Effector CD8-positive, alpha-beta T cell (primary cell): Measurements from ENCODE around the gene RTEL1.
"Not testable (repeated sequence)": the region's sequence is repeated elsewhere in the genome, so short reads cannot be mapped to it uniquely, and the experiment has no call there.

Experiments
- DNase-seq: peaks from one replicate; lab custom pipeline; 2025; lab: John Stamatoyannopoulos, UW
- total RNA-seq, 4 experiments: gene quantifications; one replicate each; lab custom pipeline; 2026; lab: John Stamatoyannopoulos, UW

RTEL1 gene
- total RNA-seq: 2.1 to 6.2 (median 4.2) reads per million in 4 experiments

- DNase-seq: peak; percentile 80
These were observed at the start of gene RTEL1 for GRCh38 chr20:63657937-63658748. Gene RTEL1, plus strand, starts transcription at chr20:63658312. Its CDS starts 1,091 bp downstream, at chr20:63659403.

DNA sequence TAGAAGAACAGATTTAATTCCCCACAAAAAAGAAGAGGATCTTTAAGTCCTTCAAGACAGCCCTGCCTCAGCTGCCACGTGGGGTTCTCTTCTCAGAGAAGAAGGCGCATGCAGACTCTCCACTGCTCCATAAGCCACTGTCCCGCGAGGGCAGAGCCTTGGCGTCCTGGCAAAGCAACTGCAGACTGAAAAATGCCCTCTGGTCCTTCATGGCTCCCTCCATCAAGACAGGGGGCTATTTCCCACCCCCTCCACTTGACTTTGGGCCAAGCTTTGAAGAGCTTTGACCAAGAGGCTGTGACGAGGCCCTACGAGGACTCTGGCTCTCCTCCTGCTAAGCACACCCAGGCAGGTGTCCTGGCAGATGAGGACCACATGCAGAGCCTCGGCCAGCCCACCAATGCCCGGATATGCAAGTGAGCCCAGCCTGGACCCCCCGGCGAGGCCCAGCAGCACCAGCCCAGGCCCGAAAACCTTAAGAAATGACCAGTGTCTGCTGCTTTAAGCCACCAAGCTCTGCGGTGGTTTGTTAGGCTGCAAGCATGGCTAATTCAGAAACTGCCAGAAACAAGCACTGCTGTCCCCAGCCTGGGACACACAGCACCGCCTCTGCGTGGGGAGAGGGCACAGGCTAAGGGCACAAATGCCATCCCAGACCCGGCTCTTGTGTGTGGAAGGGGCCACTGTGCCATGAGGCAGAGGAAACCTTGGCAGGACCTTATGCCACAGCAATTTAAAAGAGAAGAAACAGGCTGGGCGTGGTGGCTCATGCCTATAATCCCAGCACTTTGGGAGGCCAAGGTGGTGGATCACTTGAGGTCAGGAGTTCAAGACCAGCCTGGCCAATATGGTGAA lies 47.3 kb upstream of the RTEL1 start:
- DNase-seq: no peak

DNA sequence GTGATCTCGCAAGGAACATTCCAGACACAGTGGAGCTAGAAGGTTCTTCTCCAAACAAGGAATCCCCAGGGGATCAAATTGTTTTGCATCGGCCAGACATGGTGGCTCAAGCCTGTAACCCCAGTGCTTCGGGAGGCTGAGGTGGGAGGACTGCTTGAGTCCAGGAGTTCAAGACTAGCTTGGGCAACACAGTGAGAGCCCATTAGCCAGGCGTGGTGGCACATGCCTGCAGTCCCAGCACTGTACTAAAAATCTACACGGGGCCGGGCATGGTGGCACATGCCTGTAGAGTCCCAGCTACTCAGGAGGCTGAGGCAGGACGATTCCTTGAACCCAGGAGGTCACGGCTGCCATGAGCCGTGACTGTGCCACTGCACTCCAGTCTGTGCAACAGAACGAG lies 46.5 kb upstream of the RTEL1 start:
- no peak for DNase-seq

GRCh38 chr20:63612276-63612931 lies 45.7 kb upstream of the RTEL1 start:
- DNase-seq: no peak

DNA sequence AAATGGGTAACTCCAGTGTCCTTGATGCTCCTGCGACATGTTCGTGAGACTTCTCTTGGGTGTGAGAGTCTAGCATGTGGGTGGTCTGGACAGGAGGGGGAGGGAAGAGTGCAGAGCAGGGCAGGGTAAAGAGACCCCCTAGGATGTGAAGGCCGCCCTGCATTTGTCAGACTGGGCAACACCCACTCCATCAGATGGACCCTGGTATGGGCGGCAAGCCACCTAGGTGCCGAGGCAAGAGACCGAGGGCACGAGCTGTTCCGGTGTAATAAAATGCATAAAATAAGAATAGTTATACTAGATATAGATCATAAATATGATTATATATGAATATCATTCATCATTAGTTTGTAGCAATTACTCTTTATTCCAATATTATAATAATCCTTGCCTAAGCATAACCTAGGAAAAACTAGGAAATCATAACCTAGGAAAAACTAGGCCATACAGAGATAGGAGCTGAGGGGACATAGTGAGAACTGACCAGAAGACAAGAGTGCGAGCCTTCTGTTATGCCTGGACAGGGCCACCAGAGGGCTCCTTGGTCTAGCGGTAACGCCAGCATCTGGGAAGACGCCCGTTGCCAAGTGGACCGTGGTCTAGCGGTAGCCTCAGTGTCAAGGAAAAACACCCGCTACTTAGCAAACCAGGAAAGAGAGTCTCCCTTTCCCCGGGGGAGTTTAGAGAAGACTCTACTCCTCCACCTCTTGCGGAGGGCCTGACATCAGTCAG lies 44.1 kb upstream of the RTEL1 start:
- DNase-seq: not testable (repeated sequence)

DNA sequence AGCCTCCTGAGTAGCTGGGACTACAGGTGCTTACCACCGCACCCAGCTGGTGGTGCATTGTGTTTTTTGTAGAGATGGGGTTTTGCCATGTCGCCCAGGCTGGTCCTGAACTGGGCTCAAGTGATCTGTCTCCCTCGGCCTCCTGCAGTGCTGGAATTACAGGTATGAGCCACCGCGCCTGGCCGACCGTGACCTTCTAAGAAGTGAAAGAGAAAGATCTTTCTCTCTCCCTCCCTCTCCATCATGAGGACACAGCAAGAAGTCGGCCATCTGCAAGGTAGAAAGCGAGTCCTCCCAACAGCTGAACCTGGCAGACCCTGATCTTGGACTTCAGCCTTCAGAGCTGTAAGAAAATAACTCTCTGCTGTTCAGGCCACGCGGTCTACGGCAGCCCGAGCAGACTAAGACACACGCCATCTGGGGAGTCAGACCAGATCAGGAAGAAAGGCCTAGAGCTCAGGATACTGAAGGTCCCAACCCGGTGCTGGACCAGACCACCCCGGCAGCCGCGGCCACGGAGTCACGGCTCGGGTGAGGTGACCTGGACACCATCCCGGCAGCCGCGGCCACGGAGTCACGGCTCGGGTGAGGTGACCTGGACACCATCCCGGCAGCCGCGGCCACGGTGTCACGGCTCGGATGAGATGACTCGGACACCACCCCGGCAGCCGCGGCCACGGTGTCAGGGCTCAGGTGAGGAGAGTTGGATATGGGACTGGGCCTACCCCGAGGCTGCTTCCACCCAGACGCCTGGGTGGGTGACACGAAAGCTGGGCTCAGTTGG lies 40.8 kb upstream of the RTEL1 start:
- DNase-seq: no peak

DNA sequence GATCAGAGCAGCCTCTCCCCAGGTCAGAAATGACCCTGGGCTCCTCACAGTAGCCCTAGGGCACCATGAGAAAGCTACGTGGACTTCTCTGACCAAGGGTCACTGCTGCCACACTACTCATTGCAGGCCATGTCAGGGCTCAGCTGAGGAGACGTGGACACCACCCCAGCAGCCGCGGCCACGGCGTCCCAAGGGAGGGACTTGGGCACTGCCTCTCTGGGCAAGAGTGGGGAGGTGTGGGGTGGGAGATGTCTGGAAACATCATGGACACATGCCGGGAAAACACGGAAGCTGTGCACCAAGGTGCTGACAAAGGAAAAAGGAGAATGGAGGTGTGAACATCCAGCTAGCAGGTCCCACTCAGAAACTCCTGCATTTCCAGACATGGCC lies 40.2 kb upstream of the RTEL1 start:
- DNase-seq: no peak

DNA sequence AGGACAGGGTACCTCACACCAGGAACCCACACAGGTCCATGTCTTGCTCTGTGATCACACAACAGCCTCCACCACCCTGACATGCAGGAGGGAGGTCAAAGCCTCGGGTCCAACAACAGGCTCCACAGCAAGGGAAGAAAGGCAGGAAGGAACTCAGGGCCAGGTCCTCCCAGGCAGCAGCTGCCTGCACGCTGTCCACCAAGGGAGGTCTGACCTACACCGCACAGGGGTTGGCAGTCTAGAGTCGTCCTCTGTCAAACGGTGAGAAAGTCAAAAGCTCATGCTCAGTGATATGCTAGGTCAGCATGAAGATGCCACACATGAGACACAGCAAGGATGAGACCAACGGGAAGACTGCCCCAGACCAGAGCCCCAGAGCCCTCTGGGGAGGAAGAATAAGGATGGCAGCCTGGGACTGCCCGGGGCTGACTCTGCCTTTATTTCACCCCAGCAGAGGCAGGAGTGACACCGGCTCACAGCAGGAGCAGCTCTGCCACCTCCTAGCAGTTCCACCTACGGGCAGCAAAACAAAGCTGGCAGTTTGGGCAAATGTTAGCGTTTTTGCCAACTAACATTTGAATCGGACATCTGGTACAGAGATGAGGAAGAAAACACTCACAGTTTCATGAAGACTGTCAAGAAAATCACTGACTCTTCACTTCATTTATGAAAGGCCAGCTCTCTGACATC lies 39.7 kb upstream of the RTEL1 start:
- no peak for DNase-seq

DNA sequence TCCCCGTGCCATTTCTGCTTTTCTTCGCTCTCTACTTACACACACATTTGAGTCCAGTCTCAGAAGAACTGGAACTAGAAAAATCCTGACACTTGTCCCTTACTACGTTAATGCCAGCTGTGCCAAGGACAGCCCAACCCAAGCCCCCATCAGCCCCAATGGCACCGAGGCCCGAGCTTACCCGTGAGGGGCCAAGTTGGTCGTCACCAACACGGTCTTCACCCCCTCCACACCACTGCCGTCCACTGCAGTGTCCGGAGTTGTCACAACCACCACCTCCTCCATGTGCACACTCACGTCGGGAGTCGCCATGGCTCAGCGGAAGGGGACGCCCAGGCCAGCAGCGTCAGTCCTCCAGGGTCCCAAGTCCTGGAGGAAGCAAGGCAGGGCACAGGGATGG lies 39.0 kb upstream of the RTEL1 start:
- DNase-seq: no peak

GRCh38 chr20:63619505-63619904 lies 38.6 kb upstream of the RTEL1 start:
- DNase-seq: no peak

- DNase-seq: no peak
These were observed 37.1 kb upstream of the RTEL1 start for GRCh38 chr20:63620991-63621390.

DNA sequence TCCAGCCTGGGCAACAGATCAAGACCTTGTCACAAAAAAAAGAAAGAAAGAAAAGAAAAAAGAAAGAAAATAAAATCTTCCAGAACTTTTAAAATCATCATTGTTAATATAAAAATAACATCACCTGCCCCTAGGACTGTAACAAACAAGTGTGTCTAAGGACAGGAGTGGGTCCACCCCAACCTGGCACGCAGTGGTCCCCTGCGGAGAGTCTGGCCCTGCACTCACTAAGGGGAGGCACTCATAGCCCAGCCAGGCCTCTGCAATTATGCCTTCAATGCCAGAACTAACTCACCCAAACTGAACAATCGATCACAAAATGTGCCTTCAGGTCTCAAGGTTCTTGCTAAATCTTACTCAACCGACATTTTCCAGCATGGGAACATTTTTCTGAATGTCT lies 36.0 kb upstream of the RTEL1 start:
- DNase-seq: no peak

- no peak for DNase-seq
These were observed 35.4 kb upstream of the RTEL1 start for GRCh38 chr20:63622732-63623131.

DNA sequence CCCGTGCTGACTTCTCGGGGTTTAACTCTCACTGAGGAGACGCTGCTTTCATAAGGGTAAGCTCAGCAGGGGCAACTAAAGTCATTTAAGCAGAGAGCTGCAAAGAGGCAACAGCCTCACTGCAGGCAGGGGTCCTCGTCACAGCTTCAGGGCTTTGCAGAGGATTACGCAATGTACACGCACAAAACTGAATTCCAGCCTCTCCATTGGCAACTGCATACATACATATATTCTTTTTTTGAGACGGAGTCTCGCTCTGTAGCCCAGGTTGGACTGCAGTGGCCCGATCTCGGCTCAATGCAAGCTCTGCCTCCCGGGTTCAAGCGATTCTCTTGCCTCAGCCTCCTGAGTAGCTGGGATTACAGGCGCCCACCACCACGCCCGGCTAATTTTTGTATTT lies 33.6 kb upstream of the RTEL1 start:
- no peak for DNase-seq

- DNase-seq: peak; percentile 19
These were observed 32.2 kb upstream of the RTEL1 start for GRCh38 chr20:63625771-63626423.

DNA sequence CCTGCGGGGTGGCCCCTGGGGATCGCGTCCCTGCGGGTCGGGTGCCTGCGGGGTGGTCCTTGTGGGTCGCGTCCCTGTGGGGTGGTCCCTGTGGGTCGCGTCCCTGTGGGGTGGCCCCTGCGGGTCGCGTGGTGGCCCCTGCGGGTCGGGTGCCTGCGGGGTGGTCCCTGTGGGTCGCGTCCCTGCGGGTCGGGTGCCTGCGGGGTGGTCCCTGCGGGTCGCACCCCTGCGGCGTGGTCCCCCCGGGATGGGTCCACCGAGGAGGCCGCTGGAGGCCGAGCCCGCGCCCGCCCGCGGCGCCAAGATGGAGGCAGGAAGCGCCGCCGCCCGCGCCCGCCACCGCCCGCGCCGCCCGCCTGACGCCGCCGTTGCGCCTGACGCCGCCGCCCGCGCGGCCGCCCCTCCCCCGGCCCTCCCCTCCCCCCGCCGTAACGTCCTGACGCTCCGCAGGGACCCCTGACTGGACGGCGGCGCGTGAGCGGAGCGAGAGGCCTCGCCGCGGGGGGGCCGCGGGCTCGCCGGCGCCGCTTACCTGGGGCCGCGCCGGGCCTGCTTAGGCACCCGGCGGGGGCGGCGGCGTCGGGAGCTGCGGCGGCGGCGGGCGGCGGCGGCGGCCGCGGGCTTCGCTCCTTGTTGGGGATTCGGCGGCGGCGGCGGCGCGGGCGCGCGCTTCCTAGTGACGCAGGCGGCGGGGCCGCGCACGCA lies 31.5 kb upstream of the RTEL1 start, which contains the start of gene GMEB2:
Gene GMEB2 (minus strand): TSS at position 678 of the 705 bp plus-strand sequence. CDS start 7,704 bp downstream, outside the sequence.
- DNase-seq: no peak

- peak; percentile 89 for DNase-seq
These were observed 30.9 kb upstream of the RTEL1 start for GRCh38 chr20:63627129-63627750.

GRCh38 chr20:63627751-63628245 lies 30.3 kb upstream of the RTEL1 start:
- DNase-seq: no peak
